ENCODE results near the gene TMOD1.

DNA sequence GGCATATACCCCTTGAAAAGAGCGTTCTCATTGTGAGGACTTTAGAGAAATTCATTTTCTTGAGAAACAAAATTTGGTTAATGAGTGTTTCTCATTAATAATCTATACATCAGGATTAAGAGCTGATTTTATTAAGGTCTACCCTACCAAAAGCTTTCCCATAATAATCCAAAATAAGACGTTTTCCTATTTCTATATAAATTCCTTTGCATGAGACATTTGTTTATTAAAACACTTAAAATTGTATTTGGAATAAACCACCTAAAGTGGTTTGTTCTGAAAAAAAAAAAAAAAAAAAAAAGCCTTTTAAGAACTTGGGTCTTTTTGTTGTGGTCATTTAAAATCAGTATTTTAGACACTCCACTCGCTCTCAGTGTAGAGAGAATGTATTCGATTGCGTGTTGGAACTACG, 695 bp upstream of the TMOD1 start:
- TF ChIP-seq POLR2AphosphoS5 (IDR thresholded peaks at IDR 0.05; ENCODE audit: low read depth, low read length) (no peak), TAF1 (IDR thresholded peaks at IDR 0.05; ENCODE audit: borderline replicate concordance, low read depth, low read length) (no peak), POLR2A (IDR thresholded peaks at IDR 0.05; ENCODE audit: low read depth, low read length) (no peak)
